Mesothelial cell of epicardium (in vitro differentiated cells): ENCODE measurements around the gene EPS15. TPM values are rescaled to one million over a fixed set of nuclear protein-coding genes. Genes with fewer than 3 reads are reported as not detected.
"Not testable (repeated sequence)": the region's sequence is repeated elsewhere in the genome, so short reads cannot be mapped to it uniquely, and the experiment has no call there.

Experiments
- DNase-seq, 2 experiments: peaks; one replicate each; pipeline ENCODE4 v3.0.0; 2021; ENCODE audit warnings: low spot score in 2 of 2; ENCODE audit not compliant: unreplicated experiment in 2 of 2
- H3K27ac Mint-ChIP-seq: 2 replicates; pipeline ENCODE4 v1.8.0; 2021; ENCODE audit warnings: mixed read lengths
- H3K27me3 Mint-ChIP-seq: 2 replicates; pipeline ENCODE4 v1.8.0; 2021; ENCODE audit warnings: low read depth, mixed read lengths
- H3K36me3 Mint-ChIP-seq: 2 replicates; pipeline ENCODE4 v1.8.0; 2021; ENCODE audit warnings: mixed read lengths
- H3K4me1 Mint-ChIP-seq: 2 replicates; pipeline ENCODE4 v1.8.0; 2021; ENCODE audit warnings: mixed read lengths
- H3K4me3 Mint-ChIP-seq: 2 replicates; pipeline ENCODE4 v1.8.0; 2021; ENCODE audit warnings: mild to moderate bottlenecking, moderate library complexity, mixed read lengths
- H3K9me3 Mint-ChIP-seq: 2 replicates; pipeline ENCODE4 v1.8.0; 2021; ENCODE audit warnings: mixed read lengths
- CTCF ChIP-seq: fragments of 200-600 bp; sonication (generic); IDR thresholded peaks from one replicate; pipeline ENCODE4 v1.5.0; 2021; ENCODE audit warnings: antibody characterized with exemption; ENCODE audit not compliant: unreplicated experiment
- total RNA-seq: library from RNA; stranded (reverse); gene quantifications from 3 replicates; pipeline ENCODE4 v1.2.1, GENCODE V29; 2021

The EPS15 gene
- total RNA-seq, 1 donor from 2014 or later: 52.5 TPM

DNA sequence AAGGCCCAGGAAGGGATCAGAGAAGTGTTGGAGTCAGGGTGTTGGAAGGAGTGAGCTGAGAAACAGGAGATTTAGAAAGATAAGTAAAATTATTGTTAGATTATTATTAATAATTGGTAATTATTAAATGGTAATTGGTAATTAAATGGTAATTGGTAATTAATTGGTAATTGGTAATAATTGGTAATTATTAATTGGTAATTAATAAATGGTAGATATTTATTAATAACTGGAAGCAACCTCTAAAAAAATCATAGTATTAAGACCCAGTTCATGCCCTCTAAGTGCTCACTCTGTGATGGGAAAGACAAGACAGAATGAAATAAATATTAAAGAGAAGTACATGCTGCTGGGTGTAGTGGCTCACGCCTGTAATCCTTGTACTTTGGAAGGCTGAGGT is 13.8 kb upstream of the EPS15 start:
- Mint-ChIP-seq H3K4me3 (no peak overlapping the region), H3K9me3 (no peaks in the 10 kb centered on the region), H3K27ac (no peak overlapping the region), H3K4me1 (peaks cover 8% of the 10 kb centered on the region), H3K36me3 (no peaks in the 10 kb centered on the region), H3K27me3 (no peaks in the 10 kb centered on the region)
- DNase-seq: no peak
- TF ChIP-seq CTCF: no peak

DNA sequence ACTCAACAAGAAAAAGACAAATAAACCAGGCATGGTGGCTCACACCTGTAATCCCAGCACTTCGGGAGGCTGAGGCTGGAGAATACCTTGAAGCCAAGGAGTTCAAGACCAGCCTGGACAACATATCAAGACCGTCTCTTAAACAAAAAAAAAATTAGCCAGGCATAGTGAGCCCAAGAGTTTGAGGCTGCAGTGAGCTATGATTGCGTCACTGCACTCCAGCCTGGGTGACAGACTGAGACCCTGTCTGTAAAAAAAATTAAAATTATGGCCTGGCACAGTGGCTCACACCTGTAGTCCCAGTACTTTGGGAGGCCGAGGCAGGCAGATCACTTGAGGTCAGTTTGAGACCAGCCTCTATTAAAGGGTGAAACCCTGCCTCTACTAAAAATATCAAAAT is 11.4 kb upstream of the EPS15 start:
- H3K27ac Mint-ChIP-seq, H3K4me3 Mint-ChIP-seq, H3K27me3 Mint-ChIP-seq, DNase-seq, H3K4me1 Mint-ChIP-seq, H3K9me3 Mint-ChIP-seq, H3K36me3 Mint-ChIP-seq: not testable (repeated sequence)

- H3K36me3 Mint-ChIP-seq: no peaks in the 10 kb centered on the region
- H3K4me1 Mint-ChIP-seq: no peaks in the 10 kb centered on the region
- no peak for DNase-seq
- no peak overlapping the region for H3K4me3 Mint-ChIP-seq
- no peak overlapping the region for H3K27ac Mint-ChIP-seq
- no peaks in the 10 kb centered on the region for H3K27me3 Mint-ChIP-seq
- TF ChIP-seq CTCF: no peak
- H3K9me3 Mint-ChIP-seq: no peaks in the 10 kb centered on the region
Measured at GRCh38 chr1:51527144-51527543, 8.1 kb upstream of the EPS15 start.

GRCh38 chr1:51526248-51526647 is 7.2 kb upstream of the EPS15 start:
- Mint-ChIP-seq H3K27ac (no peak overlapping the region), H3K9me3 (no peaks in the 10 kb centered on the region), H3K36me3 (no peaks in the 10 kb centered on the region), H3K4me1 (no peaks in the 10 kb centered on the region), H3K4me3 (no peak overlapping the region), H3K27me3 (no peaks in the 10 kb centered on the region)
- TF ChIP-seq CTCF: no peak
- DNase-seq: no peak

- Mint-ChIP-seq H3K36me3 (no peaks in the 10 kb centered on the region), H3K27ac (no peak overlapping the region), H3K4me3 (no peak overlapping the region), H3K9me3 (no peaks in the 10 kb centered on the region), H3K4me1 (no peaks in the 10 kb centered on the region), H3K27me3 (no peaks in the 10 kb centered on the region)
- no peak for DNase-seq
- TF ChIP-seq CTCF: no peak
Measured at GRCh38 chr1:51525295-51525694, 6.2 kb upstream of the EPS15 start.

DNA sequence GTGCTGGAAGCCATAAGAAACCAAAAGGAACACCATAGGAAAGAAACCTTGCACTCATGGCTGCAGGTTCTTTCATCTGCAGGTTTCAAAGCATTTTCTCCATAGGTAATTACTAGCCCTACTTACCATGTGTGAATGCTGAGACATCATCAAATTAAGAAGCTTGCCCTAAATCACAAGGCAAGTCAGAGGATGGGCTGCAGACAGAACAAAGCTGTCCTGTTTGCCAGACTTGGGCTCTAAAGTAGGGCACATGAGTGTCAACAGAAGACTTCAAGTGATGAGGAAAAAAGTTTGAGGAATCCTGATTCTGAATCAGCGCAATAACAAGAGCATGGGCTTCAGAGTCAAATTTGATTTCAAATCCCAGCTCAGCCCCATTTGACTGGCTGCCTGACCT is 5.8 kb upstream of the EPS15 start:
- H3K4me3 Mint-ChIP-seq: no peak overlapping the region
- H3K27me3 Mint-ChIP-seq: no peaks in the 10 kb centered on the region
- no peak for TF ChIP-seq CTCF
- no peak overlapping the region for H3K27ac Mint-ChIP-seq
- DNase-seq: no peak
- no peaks in the 10 kb centered on the region for H3K36me3 Mint-ChIP-seq
- no peaks in the 10 kb centered on the region for H3K4me1 Mint-ChIP-seq
- H3K9me3 Mint-ChIP-seq: no peaks in the 10 kb centered on the region
